GM12878 (cell line): Measurements from ENCODE around the gene PPFIBP1.

Experiments used
- GATAD2B ChIP-seq: fragments of 450-650 bp; conservative IDR thresholded peaks from 2 replicates; pipeline ENCODE4 v1.6.1; 2017; ENCODE audit warnings: low read depth, mild to moderate bottlenecking, moderate library complexity
- JUND ChIP-seq: IDR thresholded peaks from 2 replicates; pipeline ENCODE4 v1.6.1; 2012; ENCODE audit warnings: low read depth, mild to moderate bottlenecking, low read length, improper control_type of control experiment, moderate library complexity
- POLR2AphosphoS5 ChIP-seq: IDR thresholded peaks from 2 replicates; pipeline ENCODE4 v1.6.1; 2011; ENCODE audit warnings: mild to moderate bottlenecking, low read length, inconsistent platforms
- TCF7 ChIP-seq: IDR thresholded peaks from 2 replicates; pipeline ENCODE4 v1.6.1; 2014; ENCODE audit warnings: antibody characterized with exemption, borderline replicate concordance
- TF ChIP-seq, protein P1 (sequence below), 3 experiments: IDR thresholded peaks in 2 of 3; conservative IDR thresholded peaks in 1 of 3; 2 replicates each; pipeline ENCODE4 v1.5.1; 2011; ENCODE audit warnings: low read depth in 3 of 3, low read length in 3 of 3, mild to moderate bottlenecking in 3 of 3, control low read depth in 2 of 3, moderate library complexity in 2 of 3, inconsistent platforms in 1 of 3, mixed read lengths in 1 of 3; ENCODE audit not compliant: control insufficient read depth in 2 of 3, insufficient read depth in 1 of 3; ENCODE audit errors: extremely low read depth in 1 of 3

DNA sequence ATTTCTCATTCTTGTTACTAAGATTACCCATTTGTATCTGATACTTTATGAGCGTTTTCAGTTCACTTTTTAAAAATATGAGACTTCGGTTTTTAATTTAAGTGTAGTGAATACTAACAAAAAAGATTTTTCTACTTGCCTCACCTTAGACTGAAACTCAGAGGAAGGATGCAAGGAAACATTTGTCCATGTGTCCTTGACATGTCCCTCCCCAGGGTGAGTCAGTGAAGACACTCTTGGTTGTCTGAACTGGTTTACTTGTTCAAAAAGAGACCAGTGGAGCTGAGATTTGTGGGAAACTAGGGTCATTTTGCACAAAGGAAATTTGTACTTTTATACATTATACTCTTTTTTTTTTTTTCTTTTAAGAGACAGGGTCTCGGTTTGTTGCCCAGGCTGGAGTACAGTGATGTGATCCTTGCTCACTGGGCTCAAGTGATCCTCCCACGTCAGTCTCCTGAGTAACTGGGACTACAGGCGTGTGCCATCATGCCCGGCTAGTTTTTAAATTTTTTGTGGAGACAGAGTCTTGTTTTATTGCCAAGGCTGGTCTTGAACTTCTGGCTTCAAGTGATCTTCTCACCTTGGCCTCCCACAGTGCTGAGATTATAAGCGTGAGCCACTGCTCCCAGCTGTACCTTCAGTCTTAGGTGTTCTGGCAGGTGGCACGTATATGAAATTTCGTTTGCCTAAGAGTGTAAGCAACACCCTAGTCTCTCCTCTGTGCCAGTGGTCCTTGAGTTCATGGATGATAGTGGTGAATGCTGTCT lies 56.7 kb downstream of the PPFIBP1 start:
- TF ChIP-seq JUND (no peak), POLR2AphosphoS5 (no peak), TCF7 (no peak), GATAD2B (no peak)
- TF ChIP-seq, protein P1, sequence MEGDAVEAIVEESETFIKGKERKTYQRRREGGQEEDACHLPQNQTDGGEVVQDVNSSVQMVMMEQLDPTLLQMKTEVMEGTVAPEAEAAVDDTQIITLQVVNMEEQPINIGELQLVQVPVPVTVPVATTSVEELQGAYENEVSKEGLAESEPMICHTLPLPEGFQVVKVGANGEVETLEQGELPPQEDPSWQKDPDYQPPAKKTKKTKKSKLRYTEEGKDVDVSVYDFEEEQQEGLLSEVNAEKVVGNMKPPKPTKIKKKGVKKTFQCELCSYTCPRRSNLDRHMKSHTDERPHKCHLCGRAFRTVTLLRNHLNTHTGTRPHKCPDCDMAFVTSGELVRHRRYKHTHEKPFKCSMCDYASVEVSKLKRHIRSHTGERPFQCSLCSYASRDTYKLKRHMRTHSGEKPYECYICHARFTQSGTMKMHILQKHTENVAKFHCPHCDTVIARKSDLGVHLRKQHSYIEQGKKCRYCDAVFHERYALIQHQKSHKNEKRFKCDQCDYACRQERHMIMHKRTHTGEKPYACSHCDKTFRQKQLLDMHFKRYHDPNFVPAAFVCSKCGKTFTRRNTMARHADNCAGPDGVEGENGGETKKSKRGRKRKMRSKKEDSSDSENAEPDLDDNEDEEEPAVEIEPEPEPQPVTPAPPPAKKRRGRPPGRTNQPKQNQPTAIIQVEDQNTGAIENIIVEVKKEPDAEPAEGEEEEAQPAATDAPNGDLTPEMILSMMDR (IDR thresholded peaks at IDR 0.05 in 2 of 3, conservative IDR thresholded peaks at IDR 0.05 in 1 of 3; ENCODE audit: control insufficient read depth in 2 of 3, extremely low read depth in 1 of 3, insufficient read depth in 1 of 3, low read depth in 3 of 3, low read length in 3 of 3): no peak
